NCI-H146 treated with DMSO at 0.1 percent for 48 hours (cell line): ENCODE results near the gene GGNBP2.
A peak's percentile ranks its signal among the peaks of the same experiment; 100 is the strongest.

Source experiments
- DNase-seq: peaks from one replicate; lab custom pipeline; 2025; ENCODE audit not compliant: unreplicated experiment; lab: John Stamatoyannopoulos, UW

Gene GGNBP2

DNA sequence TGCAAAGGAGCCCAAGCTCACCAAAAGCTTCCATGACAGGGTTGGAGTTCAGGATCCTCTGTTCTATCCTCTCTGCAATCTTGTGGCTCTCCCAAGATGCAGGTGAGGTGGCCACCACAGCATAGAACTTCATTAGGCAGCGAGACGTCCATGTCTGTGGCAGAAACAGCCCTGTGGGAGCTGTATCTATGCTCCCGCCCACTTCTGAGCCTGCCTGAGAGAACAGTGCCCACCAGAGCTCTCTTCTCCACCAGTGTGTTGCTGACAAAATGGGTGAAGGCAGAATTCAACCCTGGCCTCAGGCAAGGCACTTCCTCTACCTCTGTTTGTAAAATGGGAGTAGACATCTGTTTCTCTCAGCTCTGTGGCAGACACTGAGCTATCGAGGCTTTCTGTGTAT is 28.9 kb upstream of the GGNBP2 start:
- DNase-seq = no peak

DNA sequence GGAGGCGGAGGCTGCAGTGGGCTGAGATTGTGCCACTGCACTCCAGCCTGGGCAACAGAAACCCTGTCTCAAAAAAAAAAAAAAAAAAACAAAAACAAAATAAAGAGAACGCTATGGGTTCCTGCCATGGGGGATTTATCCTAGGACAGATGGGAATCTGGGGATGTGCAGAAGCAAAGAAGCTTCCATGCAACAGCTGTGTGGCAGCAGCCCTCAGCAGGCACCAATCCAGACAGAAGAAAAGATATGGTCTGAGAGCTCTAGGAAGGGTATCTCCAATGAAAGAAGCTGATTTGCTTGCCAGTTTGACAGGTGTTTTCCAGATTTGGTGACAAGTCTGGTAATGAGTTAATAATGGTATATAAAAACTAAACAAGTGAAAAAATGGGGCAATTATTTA is 21.6 kb upstream of the GGNBP2 start:
- DNase-seq = no peak

DNA sequence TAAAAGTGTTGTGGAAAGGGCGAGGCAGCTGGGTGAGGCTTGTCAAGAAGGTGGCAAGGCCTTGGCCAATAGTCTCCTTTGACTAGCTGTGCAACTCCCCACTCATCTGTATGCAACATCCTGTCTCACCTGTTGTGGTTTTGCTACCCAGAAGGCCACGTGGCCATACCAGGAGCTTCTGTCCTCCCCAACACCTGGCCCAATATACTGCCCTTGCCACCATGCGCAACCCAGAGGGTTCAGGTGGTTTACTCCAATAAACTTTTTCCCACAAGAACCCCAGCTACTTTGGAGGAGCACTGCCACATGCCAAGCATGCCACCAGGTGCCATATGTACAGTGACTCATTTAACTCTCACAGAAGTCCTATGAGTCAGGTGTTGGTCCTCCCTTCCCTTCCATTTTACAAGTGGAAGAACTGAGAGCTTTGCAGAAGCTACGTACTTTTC is 20.3 kb upstream of the GGNBP2 start:
- no peak for DNase-seq

DNA sequence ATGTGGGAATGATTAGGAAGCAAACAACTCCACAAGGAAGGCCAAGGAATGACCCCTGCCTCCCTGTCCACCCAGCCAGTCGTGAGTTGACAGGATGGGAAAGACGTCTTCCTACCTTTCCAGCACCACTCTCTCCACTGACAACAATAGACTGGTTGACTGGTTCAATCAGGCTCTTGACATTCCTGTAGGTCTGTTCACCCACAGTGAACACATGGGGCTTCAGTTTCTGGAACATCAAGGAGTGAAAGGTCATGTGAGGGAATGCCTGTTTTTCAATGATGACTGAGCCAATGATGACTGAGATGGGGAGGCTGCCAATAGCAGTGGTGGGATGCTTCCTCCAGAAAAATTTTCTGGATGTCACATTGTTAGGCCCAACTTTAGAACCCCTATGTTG is 19.6 kb upstream of the GGNBP2 start:
- DNase-seq = no peak

DNA sequence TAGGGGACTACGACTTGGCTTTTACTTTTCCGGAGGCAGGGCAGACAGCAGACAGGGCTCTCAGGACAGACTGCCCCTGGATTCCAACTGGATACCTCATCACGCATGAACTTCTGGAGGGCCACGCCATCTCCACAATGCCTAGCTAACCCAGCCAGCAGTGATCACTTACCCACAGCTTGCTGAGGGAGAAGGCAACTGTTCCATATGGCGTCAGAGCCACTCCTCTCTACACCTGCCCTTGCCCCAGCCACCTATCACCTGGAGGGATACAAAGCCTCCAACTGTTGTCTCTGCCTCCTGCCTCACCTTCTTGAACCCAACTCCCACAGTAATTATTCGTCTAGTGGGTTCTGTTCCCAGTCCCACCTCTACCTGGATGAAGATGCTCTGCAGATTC is 18.8 kb upstream of the GGNBP2 start:
- no peak for DNase-seq

DNA sequence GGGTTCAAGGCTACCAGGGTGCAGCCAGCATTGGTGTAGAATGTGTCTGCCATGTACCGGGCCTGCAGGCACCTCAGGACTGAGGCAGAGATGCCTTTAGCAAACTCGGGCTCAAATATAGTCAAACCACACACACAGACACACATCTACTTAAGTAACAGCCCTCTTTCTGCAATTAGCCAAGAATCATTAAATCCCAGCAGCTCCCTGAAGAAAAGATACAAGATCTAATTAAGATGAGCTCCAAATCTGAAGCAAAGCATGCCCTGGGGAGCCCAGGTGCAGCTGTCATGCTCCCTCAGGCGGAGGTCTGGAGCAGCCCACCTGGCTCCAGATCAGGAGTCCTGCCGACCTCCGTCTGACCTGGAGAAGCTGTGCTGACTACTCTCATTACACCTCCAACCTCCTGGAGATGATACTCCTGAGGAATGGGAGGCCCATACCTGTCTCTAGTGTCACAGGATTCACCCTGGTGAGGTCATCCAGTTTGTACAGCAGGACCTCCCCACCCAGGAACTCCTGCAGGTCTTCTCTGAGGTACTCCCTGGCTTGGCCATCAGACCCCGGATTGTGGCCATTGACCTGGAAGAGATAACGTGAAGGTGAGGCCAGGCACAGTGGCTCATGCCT is 17.0 kb upstream of the GGNBP2 start:
- DNase-seq = no peak

DNA sequence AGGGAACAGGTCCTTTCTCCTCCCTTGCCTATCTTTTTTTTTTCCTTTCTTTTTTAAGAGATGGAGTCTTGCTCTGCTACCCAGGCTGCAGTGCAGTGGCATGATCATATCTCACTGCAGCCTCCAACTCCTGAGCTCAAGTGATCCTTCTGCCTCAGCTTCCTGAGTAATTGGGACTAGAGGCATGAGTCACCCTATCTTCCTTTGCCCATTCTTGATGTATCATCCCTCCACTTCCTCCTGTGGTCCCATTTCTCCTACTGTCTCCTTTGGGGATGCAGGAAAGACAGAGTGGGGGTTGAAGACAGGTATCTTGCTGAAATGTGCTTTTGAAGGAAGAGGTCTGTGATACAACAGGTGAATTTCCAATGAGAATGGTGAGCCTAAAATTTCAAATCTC is 15.6 kb upstream of the GGNBP2 start:
- no peak for DNase-seq

DNA sequence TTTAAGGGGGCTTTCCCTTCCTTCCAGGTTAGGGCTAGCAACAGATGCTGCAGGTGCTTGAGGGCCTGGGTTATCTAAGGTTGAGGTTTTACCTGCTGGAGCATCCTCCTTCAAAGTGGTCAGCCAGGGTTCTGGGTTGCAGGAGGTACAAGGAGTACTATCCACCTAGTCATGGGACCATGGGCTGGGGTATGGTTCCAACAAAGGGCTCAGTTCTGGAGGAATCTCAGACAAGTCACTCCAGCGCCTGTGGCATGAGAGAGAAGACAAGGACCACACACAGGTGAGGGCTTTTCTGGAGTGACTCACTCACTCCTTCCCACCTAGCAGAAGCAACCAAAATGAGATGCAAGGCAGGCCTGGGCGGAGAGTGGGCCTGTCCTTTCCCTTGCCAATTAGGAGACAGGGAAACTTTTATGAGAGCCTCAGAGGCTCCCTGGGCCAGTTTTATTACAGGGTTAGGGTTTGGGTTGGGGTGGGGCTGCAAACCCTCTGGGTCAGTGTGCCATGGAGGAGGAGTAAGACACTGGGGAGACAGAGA is 12.2 kb upstream of the GGNBP2 start:
- DNase-seq = no peak

DNA sequence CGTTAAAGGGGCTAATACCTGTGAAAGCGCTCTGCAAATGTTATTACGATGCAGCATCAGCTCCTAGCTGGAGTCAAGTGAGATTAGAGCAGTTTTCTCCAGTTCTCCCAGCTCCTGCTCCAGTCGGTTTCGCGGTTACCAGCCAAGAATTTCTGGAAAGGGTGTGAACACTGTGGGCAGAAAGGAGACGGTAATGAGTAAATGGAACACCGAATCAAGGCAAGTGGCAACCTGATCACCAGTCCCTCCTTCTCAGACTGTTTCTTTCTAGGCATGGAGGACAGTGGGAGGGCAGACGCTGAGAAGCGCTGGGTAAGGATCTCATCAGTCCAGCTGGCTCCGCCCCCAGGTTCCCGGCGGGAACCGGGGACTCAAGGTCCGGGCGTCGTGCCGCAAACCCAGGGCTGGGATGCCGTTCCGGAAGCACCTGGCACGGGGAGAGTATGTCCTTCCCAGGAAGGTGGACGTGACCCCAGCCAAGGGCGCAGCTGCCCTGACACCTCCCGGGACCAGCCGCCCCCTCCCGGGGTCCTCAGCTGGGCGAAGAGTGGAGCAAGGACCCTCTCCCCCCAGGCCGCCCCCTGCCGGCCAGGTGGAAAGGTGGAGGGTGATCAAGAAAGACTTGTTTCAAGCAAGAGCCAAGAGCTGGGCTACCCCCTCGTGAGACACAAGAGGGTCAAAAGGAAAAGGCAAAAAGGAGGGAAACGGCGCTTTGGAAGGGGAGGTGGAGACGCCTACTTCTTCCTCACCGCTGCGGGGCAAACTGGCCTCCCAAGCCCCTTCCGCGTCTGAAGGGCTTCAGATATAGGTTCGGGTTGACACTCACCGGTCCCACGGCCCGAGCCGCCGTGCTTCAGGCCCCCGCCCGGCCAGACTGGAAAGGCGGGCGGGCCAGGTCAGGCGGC is 10.5 kb upstream of the GGNBP2 start:
- DNase-seq = peak; percentile 79

DNA sequence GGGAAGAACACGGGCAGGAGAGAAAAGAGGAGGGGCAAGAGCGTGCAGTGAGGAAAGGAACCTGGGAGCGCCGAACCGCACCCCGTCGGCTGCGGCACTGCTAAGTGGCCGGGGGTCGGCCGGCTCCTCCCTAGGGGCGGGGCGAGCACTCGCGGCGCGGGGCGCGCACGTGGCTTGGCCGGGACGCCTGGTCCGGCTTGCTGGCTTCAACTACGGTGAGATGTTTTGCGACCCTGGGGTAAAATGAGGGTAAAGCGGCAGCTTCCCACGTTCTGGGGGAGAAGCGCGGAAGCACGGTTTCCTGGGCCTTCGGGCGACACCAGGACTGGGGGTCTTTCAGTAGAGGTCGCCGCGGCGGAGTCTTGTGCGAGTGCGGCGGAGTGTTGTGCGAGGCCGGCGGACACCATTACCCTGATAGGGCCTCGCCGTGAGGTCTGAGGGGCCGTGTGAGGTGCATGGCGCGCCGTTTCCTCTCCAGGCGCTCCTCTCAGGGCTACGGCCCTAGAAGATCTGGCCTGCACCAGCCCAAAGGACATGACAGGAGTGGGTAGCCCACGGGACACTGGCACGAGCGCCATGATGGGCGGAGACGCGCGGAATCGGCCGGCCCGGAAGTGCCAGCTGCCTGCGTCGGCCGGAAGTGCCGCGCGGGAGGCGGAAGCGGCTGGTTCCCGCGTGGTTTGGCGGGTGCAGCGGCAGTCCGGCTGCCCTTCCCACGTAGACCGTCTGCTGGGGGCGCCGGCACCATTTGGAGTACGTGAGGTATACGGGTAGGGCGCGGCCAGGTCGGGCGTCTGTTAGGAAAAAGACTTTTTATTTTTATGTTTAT is 9.7 kb upstream of the GGNBP2 start, which contains the start of the genes MYO19 and PIGW:
Gene MYO19, minus strand, starts transcription at position 29 of the 829 bp plus-strand sequence. CDS start 2,330 bp downstream, outside the sequence.
Gene PIGW, plus strand, starts transcription at position 148 of the 829 bp plus-strand sequence. CDS start 2,115 bp downstream, outside the sequence.
- peak; percentile 85 for DNase-seq

DNA sequence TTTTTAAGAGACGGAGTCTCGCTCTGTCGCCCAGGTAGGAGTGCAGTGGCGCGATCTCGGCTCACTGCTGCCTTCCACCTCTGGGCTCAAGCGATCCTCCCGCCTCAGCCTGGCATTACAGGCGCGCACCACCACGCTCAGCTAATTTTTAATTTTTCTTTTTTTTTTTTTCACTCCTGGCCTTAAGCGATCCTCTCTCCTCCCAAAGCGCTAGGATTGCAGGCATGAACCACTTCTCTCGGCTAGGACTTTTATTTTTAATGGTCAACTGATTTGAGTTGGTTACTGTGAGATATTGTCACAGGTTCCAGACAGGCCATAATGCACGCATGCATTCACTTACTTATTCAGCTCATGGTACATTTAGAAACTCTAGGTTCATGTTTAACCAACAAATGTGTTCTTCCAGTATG is 9.0 kb upstream of the GGNBP2 start:
- DNase-seq = no peak

DNA sequence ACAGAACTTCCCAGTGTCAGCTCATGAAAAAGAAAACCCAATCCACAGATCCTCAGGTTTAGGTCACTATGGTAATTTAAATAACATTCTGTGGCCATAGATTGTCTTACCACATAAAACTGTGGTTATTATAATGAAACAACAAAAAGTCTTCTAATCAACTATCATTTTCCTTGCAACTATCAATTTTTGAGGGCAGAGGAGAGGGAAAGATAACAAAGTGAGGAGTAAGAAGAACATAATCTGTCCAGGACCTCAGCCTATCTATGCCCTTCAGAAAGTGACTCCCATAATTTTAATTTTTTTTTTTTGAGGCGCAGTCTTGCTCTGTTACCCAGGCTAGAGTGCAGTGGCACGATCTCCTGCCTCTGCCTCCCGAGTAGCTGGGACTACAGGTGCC is 4.0 kb upstream of the GGNBP2 start:
- no peak for DNase-seq

DNA sequence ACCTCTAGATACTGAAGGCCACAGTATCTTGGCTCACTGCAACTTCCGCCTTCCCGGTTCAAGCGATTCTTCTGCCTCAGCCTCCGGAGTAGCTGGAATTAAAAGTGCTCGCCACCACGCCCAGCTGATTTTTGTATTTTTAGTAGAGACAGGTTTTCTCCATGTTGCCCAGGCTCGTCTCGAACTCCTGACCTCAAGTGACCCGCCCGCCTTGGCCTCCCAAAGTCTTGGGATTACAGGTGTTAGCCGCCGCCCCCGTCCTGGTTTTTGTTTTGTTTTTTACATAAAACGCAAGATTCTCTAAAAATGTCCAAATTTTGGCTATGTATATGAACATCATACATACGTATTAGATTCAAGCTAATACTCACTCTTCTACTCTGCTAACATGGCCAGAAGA is 2.0 kb upstream of the GGNBP2 start:
- DNase-seq = no peak

DNA sequence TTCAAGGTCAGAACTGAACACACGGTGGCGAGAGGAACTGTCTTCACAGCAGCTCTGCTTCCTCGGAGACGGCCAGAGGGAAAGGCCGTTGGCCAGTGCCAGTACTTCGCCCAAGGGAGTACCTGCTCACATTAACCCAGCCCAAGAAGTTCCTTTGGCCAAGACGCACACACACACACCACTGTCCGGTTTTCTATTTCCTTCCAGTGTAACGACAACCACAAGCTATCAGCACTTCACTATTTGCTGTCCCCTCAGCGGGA is 744 bp upstream of the GGNBP2 start:
- DNase-seq = no peak

DNA sequence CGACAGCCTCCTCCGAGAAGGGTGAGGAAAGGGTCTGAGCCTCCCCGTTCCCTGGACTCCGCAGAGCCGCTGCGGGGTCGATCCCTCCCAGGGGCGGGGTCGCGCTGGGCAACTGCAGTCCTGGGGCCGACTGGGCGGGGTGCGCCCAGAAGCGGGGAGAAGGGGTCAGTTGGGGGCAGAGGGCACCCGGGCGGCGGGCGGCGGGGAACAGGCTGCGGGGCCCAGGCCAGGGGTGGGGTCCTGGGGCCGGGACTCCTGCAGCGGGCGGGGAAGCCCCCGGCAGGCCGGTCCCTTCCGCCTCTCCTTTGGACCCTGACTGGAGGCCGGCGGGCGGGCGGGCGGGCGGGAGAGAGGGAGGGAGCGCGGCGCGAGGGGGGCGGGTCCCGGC is 352 bp downstream of the GGNBP2 start:
- DNase-seq = no peak

DNA sequence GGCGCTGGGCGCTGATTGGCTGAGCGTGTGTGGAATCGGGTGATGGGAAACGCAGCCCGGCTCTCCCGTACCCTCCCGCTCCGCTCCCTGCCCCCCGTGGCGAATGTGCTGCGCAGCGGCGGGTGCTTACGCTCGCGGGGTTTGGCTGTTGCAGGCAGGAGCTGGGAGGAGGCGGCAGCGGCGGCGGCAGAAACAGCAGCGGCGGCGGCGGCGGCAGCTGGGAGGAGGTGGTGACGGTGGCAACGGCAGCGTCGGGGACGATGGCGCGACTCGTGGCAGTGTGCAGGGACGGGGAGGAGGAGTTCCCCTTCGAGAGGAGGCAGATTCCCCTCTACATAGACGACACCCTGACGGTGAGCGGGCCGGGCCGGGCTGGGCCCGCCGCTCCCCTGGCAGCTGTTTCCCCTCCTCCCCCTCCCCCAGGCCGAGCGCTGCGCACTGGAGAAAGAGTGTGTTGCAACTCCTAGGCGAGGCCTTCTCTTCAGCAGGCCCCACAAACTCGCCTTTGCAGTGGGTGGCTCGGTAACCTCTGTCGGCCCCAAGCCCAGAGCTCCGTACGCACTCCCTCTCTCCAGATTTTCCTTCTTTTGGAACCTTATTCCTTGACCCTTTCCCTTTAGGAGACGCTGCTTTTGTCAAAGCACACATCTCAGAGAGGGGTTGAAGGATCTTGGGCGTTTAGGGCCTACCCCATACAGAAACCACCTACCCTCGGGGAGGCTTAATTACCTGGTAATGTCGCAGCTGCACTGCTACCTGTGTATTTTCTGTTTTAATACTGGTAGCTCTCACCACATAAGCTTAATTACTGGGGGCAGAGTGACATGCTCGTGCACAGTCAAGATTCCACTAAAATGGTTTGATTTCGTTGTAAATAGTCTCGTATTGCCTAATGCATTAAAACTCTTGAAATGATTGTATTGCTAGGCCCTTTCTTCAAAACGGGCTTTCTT is 1.0 kb downstream of the GGNBP2 start:
- DNase-seq = peak; percentile 88

DNA sequence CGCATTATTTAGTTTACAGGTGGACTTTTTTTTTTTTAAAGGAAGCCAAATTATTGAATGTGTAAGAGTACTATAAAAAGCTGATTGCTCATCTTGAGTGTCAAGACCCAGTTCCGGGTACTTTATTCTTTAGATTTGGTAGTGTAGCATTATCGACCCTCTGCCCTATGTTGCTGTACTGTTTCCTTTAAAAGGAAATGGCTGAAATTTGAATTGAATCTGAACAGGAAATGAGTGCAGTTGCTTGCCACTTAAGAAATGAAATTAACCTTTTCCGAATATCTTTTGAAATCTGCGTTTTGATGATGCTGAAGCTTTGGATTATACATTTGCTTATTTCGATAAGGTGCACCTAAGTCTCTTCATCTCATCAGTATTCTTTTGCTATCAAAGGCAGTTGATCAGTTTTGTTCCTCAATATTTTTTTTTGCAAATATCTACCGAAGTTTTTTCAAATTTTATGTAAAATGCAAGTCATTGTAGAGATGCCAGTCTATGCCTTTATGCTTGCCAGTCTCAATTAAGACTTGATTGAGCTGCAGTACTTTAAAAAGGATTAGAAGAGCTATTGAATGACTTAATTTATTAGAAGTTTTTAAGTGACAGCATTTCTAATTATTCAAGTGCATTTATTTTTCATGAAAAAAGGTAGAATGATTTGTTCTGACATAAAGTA is 1.8 kb downstream of the GGNBP2 start:
- DNase-seq = peak; percentile 26

DNA sequence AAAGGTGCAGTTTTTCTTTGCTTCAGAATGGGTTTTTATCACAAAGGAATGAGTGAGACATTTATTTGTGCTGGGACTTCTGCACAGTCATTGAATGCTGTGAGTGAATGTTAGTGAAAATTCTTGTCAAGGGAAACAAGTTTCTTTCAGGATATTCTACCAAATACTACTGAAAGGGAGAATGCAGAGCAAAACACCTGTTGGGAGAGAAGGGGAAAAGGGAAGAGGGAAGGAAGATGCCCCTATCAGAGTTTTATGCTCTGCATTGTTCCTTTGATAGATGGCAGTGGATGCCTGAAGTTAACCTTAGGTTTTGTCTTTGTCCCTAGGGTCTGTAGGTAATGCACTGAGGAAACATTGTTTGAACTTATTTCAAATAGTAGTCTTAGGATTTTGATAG is 3.1 kb downstream of the GGNBP2 start:
- no peak for DNase-seq

DNA sequence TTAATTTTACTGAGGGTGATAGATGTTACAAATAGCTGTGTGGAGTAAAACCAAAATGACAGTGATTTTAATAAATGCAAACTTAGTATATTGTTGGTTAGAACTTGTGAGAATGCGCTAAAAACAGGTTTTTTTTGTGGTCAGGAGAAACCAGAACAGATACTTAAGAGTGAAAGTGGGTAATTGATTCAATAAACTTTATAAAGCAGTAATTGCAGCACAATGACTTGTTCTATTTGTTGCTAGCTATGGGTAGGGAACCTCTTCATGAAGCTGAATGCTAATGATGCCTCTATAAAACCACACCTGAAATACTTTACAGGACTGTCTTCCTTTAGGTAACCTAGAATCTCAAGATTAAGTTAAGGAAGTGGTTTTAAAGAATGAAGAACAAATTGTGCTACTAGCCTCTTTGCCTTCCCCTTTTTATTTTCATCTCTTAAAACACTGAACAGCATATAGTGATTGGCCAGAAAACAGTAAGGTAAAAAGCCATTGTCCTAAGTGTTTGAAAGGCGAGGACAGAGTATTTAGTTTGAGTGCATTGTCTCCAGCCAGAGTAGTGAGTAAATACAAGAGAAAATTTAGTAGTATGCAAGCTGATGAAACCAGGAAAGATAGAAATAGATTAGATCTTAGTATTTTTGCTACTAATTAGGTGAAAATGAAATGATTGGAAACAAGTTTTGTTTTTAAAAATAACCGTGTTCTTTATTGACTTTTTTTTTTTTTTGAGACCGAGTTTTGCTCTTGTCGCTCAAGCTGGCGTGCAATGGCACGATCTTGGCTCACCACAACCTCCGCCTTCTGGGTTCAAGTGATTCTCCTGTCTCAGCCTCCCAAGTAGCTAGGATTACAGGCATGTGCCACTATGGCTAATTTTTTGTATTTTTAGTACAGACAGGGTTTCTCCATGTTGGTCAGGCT is 6.0 kb downstream of the GGNBP2 start:
- no peak for DNase-seq
